NCI-H2227 (cell line): ENCODE measurements around the gene PPIB.

Experiments used
- DNase-seq: peaks from one replicate; lab custom pipeline; 2025; ENCODE audit not compliant: unreplicated experiment; lab: John Stamatoyannopoulos, UW

Gene PPIB

GRCh38 chr15:64158363-64159134 is 4.3 kb downstream of the PPIB start:
- no peak for DNase-seq

GRCh38 chr15:64157599-64158125 is 5.2 kb downstream of the PPIB start:
- no peak for DNase-seq

- no peak for DNase-seq
Observed at GRCh38 chr15:64156652-64157331, 6.0 kb downstream of the PPIB start.

GRCh38 chr15:64155802-64156651 is 6.8 kb downstream of the PPIB start:
- DNase-seq, result no peak

GRCh38 chr15:64153480-64154367 is 9.1 kb downstream of the PPIB start:
- peak; percentile 87 for DNase-seq

- peak; percentile 31 for DNase-seq
Observed at GRCh38 chr15:64152507-64153387, 10.1 kb downstream of the PPIB start.

GRCh38 chr15:64151727-64152506 is 10.9 kb downstream of the PPIB start, which contains the start of gene SNX22:
TSS of gene SNX22 (plus strand) at chr15:64151731. CDS start at chr15:64151776, 45 bp downstream.
- peak; percentile 31 for DNase-seq

DNA sequence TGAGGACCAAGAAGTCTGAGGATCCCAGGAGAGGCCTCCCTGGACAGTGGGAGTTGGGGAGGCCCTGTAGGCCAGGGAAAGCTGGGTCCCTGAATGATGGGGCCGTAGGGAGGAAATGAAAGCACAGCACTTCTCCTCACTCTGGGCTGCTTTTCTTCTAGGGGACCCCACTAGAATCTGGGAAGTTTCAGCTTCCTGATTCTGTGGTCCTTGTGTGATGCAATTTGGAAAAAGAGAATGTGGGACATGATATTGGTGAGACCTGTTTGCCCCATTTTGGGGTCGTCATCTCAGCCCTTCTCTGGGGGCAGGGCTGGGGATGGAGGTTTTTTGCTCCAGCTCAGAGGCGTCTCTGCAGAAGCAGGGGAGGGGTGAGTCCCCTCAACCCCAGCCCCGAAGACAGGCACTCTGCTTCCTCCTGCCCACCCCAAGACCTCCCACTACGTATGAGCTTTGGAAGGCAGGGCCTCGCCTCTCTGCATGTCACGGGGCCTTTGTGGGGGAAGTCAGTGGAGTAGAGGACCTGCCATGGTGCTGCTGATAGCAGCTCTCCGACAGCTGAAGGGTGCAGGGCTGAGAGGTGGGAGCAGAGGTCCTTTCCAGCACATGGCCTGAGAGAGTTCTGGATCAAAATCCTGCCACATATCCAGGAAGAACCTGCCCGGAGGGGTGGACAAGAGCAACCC is 12.8 kb downstream of the PPIB start:
- DNase-seq, result no peak

- no peak for DNase-seq
Observed at GRCh38 chr15:64149424-64149823, 13.4 kb downstream of the PPIB start.

- no peak for DNase-seq
Observed at GRCh38 chr15:64148581-64148980, 14.2 kb downstream of the PPIB start.

DNA sequence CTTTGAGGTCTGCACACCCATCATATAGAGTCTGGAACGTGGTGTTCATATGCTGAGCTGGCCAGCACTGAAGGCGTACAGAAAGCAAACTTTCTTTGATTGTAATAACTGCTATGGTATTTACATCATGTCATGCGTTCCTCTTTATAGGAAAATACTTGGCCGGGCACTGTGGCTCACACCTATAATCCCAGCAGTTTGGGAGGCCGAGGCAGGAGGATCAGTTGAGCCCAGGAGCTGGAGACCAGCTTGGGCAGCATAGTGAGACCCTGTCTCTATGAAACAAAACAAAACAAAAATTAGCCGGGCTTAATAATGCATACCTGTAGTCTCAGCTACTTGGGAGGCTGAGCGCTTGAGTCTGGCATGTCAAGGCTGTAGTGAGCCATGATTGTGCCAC is 14.7 kb downstream of the PPIB start:
- no peak for DNase-seq

- DNase-seq, result peak; percentile 22
Observed at GRCh38 chr15:64146885-64147681, 15.7 kb downstream of the PPIB start.

- DNase-seq, result no peak
Observed at GRCh38 chr15:64146520-64146884, 16.3 kb downstream of the PPIB start.

GRCh38 chr15:64146041-64146440 is 16.8 kb downstream of the PPIB start:
- DNase-seq, result no peak

- DNase-seq, result no peak
Observed at GRCh38 chr15:64144565-64145281, 18.1 kb downstream of the PPIB start.

DNA sequence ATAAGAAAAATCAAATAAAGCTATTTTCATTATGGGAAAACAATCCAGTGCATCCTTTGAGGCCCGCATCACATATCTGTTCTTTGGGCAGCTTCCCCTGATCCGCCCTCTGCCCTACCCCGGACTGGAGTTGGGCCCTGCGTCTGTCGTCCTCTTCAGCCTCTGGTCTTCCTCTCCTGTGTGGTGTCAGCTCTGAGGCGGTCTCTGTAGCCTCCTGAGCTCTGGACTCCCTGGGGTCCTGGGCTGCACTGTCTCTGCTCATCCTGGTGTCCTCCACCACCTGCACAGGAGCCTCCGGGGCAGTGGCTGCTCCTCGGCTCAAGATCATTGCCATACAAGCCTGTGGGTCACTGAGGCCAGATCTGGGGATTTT is 18.6 kb downstream of the PPIB start:
- no peak for DNase-seq

DNA sequence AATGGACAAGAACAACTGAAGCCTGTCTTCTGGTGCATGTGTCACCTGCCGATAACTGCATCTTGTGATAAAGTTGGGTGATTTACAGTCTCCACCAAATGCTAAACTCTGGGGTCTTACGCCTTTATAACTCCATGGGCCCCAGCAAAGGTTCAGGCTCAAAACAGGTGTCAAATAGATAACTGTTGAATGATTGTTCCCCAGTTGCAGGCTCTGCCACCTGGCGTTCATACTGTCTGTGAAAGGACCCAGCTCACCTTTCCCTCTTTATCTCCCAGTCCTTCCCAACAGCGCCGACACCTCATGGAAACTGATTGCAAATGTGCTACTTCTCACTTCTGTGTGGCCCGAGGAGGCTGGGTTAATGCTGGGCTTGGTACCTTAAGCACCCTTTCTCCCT is 19.5 kb downstream of the PPIB start:
- DNase-seq, result no peak
